ENCODE results near the gene IL17F. TPM values are rescaled to one million over a fixed set of nuclear protein-coding genes. Genes with fewer than 3 reads are reported as not detected.

The IL17F gene
- total and polyA plus RNA-seq, 2 of the 8 experiments (the other 6 are each of a cell fraction or from before 2014, with no cell fraction given), result 0.08 TPM; not detected in 1

GRCh38 chr6:52271852-52272460, 27.7 kb upstream of the IL17F start:
- H2BK12ac ChIP-seq (ENCODE audit: low read depth, low read length), result no peak overlapping the region
- H3K9me3 ChIP-seq (ENCODE audit: insufficient read depth in 2 of 2, low read depth in 1 of 2, low read length in 1 of 2), result no peaks in the 10 kb centered on the region
- peaks cover 19 to 29% of the 10 kb centered on the region in 2 experiments for H4K20me1 ChIP-seq (replicated peaks in 1 of 2; ENCODE audit: control insufficient read depth in 1 of 2, insufficient read depth in 2 of 2, low read length in 2 of 2)
- no peak overlapping the region for H3K14ac ChIP-seq (ENCODE audit: insufficient read length)
- H3K18ac ChIP-seq (ENCODE audit: extremely low read depth, low read length), result no peak overlapping the region
- 96% methylated on average over 9 of the region's 9 CpGs; no CpG with 5 or more reads in 1 of the 2 experiments for WGBS, 2 experiments (ENCODE audit: extremely low coverage in 1 of 2, insufficient coverage in 1 of 2, insufficient read length in 1 of 2, insufficient replicate concordance in 2 of 2, low coverage in 1 of 2, low lambda C conversion rate in 2 of 2, missing lambda C conversion rate in 1 of 2)
- H3K4ac ChIP-seq (replicated peaks; ENCODE audit: insufficient read length, low read depth, low read length), result no peak overlapping the region
- H3K56ac ChIP-seq (replicated peaks; ENCODE audit: insufficient read length, low read depth, low read length), result no peak overlapping the region
- H3K27ac ChIP-seq (ENCODE audit: low read depth, low read length), result no peak overlapping the region
- no peak overlapping the region for H3K23ac ChIP-seq (ENCODE audit: insufficient read length)
- DNase-seq (ENCODE audit: low read depth in 1 of 2, low spot score in 2 of 2) (no peak), FAIRE-seq (no peak)
- H3K79me1 ChIP-seq (ENCODE audit: low read depth, low read length), result peaks cover 5% of the 10 kb centered on the region; the same call in 1 of the 2 replicates
- H2AFZ ChIP-seq (ENCODE audit: low read length), result no peak overlapping the region
- peaks cover 0 to 13% of the 10 kb centered on the region in 2 experiments; a peak in 1 of 4 replicates for H3K79me2 ChIP-seq (ENCODE audit: control insufficient read depth in 1 of 2, insufficient read depth in 2 of 2, low read length in 2 of 2)
- H3K4me1 ChIP-seq (replicated peaks in 1 of 4; ENCODE audit: control insufficient read depth in 3 of 4, insufficient read depth in 4 of 4, low read length in 3 of 4), result no peaks in the 10 kb centered on the region
- no peak overlapping the region for H3K4me2 ChIP-seq (ENCODE audit: insufficient read depth in 1 of 2, low read depth in 2 of 2, low read length in 2 of 2)
- H3K4me3 ChIP-seq (ENCODE audit: extremely low read depth in 1 of 4, insufficient read depth in 2 of 4, low read depth in 3 of 4, low read length in 4 of 4), result no peak overlapping the region
- H3K9ac ChIP-seq (replicated peaks in 1 of 4; ENCODE audit: extremely low read depth in 1 of 4, low read depth in 3 of 4, low read length in 3 of 4), result no peak overlapping the region
- H2BK120ac ChIP-seq (replicated peaks; ENCODE audit: low read depth, low read length), result no peak overlapping the region
- ChIA-PET POLR2A (ENCODE audit: partially characterized antibody) (interaction anchor here (1.0 to 13.9 kb wide), 7 partner anchors 8 to 386 kb away, joined by 3 to 198 read pairs (median 4); partner anchors contain the start of gene MCM3), CTCF (ENCODE audit: partially characterized antibody) (interaction anchor here (1.0 to 4.6 kb wide), 3 partner anchors 9 to 125 kb away, joined by 3 to 35 read pairs (median 4); no protein-coding TSS in a partner anchor)
- TF ChIP-seq POLR2AphosphoS5 (IDR thresholded peaks at IDR 0.05; ENCODE audit: low read depth, low read length) (peak; percentile 42; the same call in 1 of the 2 replicates), E2F6 (IDR thresholded peaks at IDR 0.05) (no peak)
- H4K8ac ChIP-seq (ENCODE audit: extremely low read depth, insufficient read depth, low read length), result peak overlapping the region; percentile 35; the same call in 1 of the 2 replicates
- no peak overlapping the region for H2AK5ac ChIP-seq (ENCODE audit: low read depth, low read length)
- H2BK20ac ChIP-seq (ENCODE audit: low read length), result no peak overlapping the region
- H3K27me3 ChIP-seq (replicated peaks in 1 of 4; ENCODE audit: control insufficient read depth in 3 of 4, extremely low read depth in 1 of 4, insufficient read depth in 3 of 4, low read length in 3 of 4), result no peaks in the 10 kb centered on the region
- H3K23me2 ChIP-seq (ENCODE audit: low read depth, low read length), result no peaks in the 10 kb centered on the region
- no peak overlapping the region for H4K5ac ChIP-seq (ENCODE audit: insufficient read length, low read depth, low read length)
- no peak overlapping the region for H2BK15ac ChIP-seq (ENCODE audit: low read length)
- peaks cover 65 to 98% (median 92%) of the 10 kb centered on the region in 4 experiments for H3K36me3 ChIP-seq (ENCODE audit: control insufficient read depth in 2 of 4, insufficient read depth in 4 of 4, low read length in 3 of 4)
- H4K91ac ChIP-seq (replicated peaks; ENCODE audit: insufficient read length, low read length), result no peak overlapping the region
- no peak overlapping the region for H2BK5ac ChIP-seq (ENCODE audit: low read depth, low read length)
